CD4-positive, alpha-beta memory T cell (primary cell): Measurements from ENCODE around the gene EML1. TPM values are rescaled to one million over a fixed set of nuclear protein-coding genes. Genes with fewer than 3 reads are reported as not detected.
"Not testable (repeated sequence)": the region's sequence is repeated elsewhere in the genome, so short reads cannot be mapped to it uniquely, and the experiment has no call there.

Experiments
- CTCF ChIA-PET: fragments of 350-600 bp; sonication (Branson Sonifier 250); formaldehyde crosslinking; loops from one replicate; lab custom pipeline; 2021; ENCODE audit warnings: inconsistent platforms; ENCODE audit not compliant: partially characterized antibody; lab: Charles Lee
- POLR2A ChIA-PET: fragments of 350-600 bp; sonication (Branson Sonifier 250); formaldehyde crosslinking; loops from one replicate; lab custom pipeline; 2021; ENCODE audit not compliant: partially characterized antibody; lab: Charles Lee
- DNase-seq, 5 donors: peaks; one replicate each; pipeline versions ENCODE4 v3.0.0 to v3.0.0-alpha.2; 2020 to 2022; ENCODE audit warnings: mixed read lengths in 1 of 5
- H3K27ac ChIP-seq: one replicate; pipeline ENCODE4 v1.7.0; 2013; ENCODE audit warnings: low read depth, low read length
- H3K27me3 ChIP-seq: 2 replicates; pipeline ENCODE4 v1.7.0; 2013; ENCODE audit warnings: mild to moderate bottlenecking, low read length, moderate library complexity; ENCODE audit not compliant: insufficient read depth
- H3K36me3 ChIP-seq: 2 replicates; pipeline ENCODE4 v1.7.0; 2013; ENCODE audit warnings: mild to moderate bottlenecking, low read length, moderate library complexity; ENCODE audit not compliant: insufficient read depth
- H3K4me1 ChIP-seq: 2 replicates; pipeline ENCODE4 v1.7.0; 2013; ENCODE audit warnings: mild to moderate bottlenecking, low read length, moderate library complexity; ENCODE audit not compliant: insufficient read depth
- H3K4me3 ChIP-seq, 2 donors: one replicate each; pipeline ENCODE4 v1.7.0; 2013; ENCODE audit warnings: low read length in 2 of 2, mild to moderate bottlenecking in 1 of 2
- H3K9me3 ChIP-seq, 2 donors: one replicate each; pipeline ENCODE4 v1.7.0; 2013; ENCODE audit warnings: low read length in 2 of 2, control low read depth in 1 of 2; ENCODE audit not compliant: control insufficient read depth in 1 of 2
- H3K27ac Mint-ChIP-seq, 7 donors: one replicate each; pipeline ENCODE4 v1.8.0; 2020 to 2021; ENCODE audit warnings: mixed read lengths in 7 of 7, mild to moderate bottlenecking in 6 of 7, inconsistent platforms in 3 of 7, moderate library complexity in 3 of 7
- H3K27me3 Mint-ChIP-seq, 2 donors: one replicate each; pipeline ENCODE4 v1.8.0; 2020 to 2021; ENCODE audit warnings: mixed read lengths in 2 of 2
- H3K36me3 Mint-ChIP-seq, 2 donors: one replicate each; pipeline ENCODE4 v1.8.0; 2020 to 2021; ENCODE audit warnings: mixed read lengths in 2 of 2, inconsistent platforms in 1 of 2, mild to moderate bottlenecking in 1 of 2
- H3K4me1 Mint-ChIP-seq, 4 donors: one replicate each; pipeline ENCODE4 v1.8.0; 2020 to 2021; ENCODE audit warnings: mixed read lengths in 4 of 4, mild to moderate bottlenecking in 1 of 4
- H3K4me3 Mint-ChIP-seq, 8 donors: one replicate each; pipeline ENCODE4 v1.8.0; 2020 to 2021; ENCODE audit warnings: mixed read lengths in 8 of 8, mild to moderate bottlenecking in 7 of 8, moderate library complexity in 6 of 8, inconsistent platforms in 3 of 8
- H3K9me3 Mint-ChIP-seq, 8 donors: one replicate each; pipeline ENCODE4 v1.8.0; 2020 to 2021; ENCODE audit warnings: mixed read lengths in 8 of 8, mild to moderate bottlenecking in 5 of 8, inconsistent platforms in 3 of 8, moderate library complexity in 1 of 8
- intact Hi-C: fragments of 100-400 bp; cut with micrococcal nuclease; formaldehyde crosslinking; loops from one replicate; pipeline ENCODE4 v1.15.1; 2023
- polyA plus RNA-seq, 2 donors: library from polyadenylated mRNA; unstranded; fragments of 300-500 nt; fragmentation: Illumina TruSeq; gene quantifications; one replicate each; pipeline ENCODE4 v1.2.3, GENCODE V29; 2021
- total RNA-seq, 2 experiments: library from RNA; stranded (reverse); gene quantifications; one replicate each; pipeline ENCODE4 v1.2.3, GENCODE V29; 2021

The EML1 gene
- total and polyA plus RNA-seq, 4 experiments from 2014 or later: 0.22 to 0.23 TPM; not detected in 2

- H3K4me3 Mint-ChIP-seq: no peak overlapping the region
- no peaks in the 10 kb centered on the region for H3K9me3 ChIP-seq
- no peak for DNase-seq
- H3K4me1 Mint-ChIP-seq: peaks cover 4 to 6% (median 4%) of the 10 kb centered on the region in 4 donors
- H3K27me3 ChIP-seq: peaks cover 16% of the 10 kb centered on the region
- intact Hi-C loops: no loop called here
- H3K36me3 ChIP-seq: no peaks in the 10 kb centered on the region
- no peak overlapping the region for H3K27ac ChIP-seq
- ChIA-PET CTCF (no interaction called here), POLR2A (no interaction called here)
- H3K4me1 ChIP-seq: no peaks in the 10 kb centered on the region
- H3K9me3 Mint-ChIP-seq: no peaks in the 10 kb centered on the region
- H3K4me3 ChIP-seq: no peak overlapping the region
- H3K27ac Mint-ChIP-seq: no peak overlapping the region
- H3K36me3 Mint-ChIP-seq: no peaks in the 10 kb centered on the region
- peaks cover 16 to 26% of the 10 kb centered on the region in 2 donors for H3K27me3 Mint-ChIP-seq
These were observed 34.9 kb upstream of the EML1 start for GRCh38 chr14:99758121-99758821.

GRCh38 chr14:99758872-99759545, 34.2 kb upstream of the EML1 start:
- CTCF ChIA-PET: no interaction called here

GRCh38 chr14:99759546-99759925, 33.7 kb upstream of the EML1 start:
- Histone ChIP-seq H3K4me1 (no peaks in the 10 kb centered on the region), H3K4me3 (no peak overlapping the region), H3K36me3 (no peaks in the 10 kb centered on the region), H3K27ac (no peak overlapping the region), H3K9me3 (no peaks in the 10 kb centered on the region), H3K27me3 (peaks cover 5% of the 10 kb centered on the region)
- Mint-ChIP-seq H3K27me3 (peaks cover 6 to 18% of the 10 kb centered on the region in 2 donors), H3K27ac (no peak overlapping the region), H3K9me3 (no peaks in the 10 kb centered on the region), H3K4me1 (no peaks in the 10 kb centered on the region), H3K36me3 (no peaks in the 10 kb centered on the region), H3K4me3 (no peak overlapping the region)
- ChIA-PET CTCF (no interaction called here), POLR2A (no interaction called here)
- intact Hi-C loops: no loop called here
- DNase-seq: no peak

More at GRCh38 chr14:99758872-99759545, 34.2 kb upstream of the EML1 start:
- no peaks in the 10 kb centered on the region for H3K36me3 Mint-ChIP-seq
- POLR2A ChIA-PET: no interaction called here
- Histone ChIP-seq H3K9me3 (no peaks in the 10 kb centered on the region), H3K27ac (no peak overlapping the region), H3K27me3 (peaks cover 9% of the 10 kb centered on the region), H3K4me3 (no peak overlapping the region), H3K36me3 (no peaks in the 10 kb centered on the region), H3K4me1 (no peaks in the 10 kb centered on the region)
- no peak overlapping the region for H3K27ac Mint-ChIP-seq
- no peaks in the 10 kb centered on the region for H3K9me3 Mint-ChIP-seq
- no peak for DNase-seq
- H3K4me1 Mint-ChIP-seq: no peaks in the 10 kb centered on the region
- intact Hi-C loops: no loop called here
- H3K27me3 Mint-ChIP-seq: peaks cover 11 to 18% of the 10 kb centered on the region in 2 donors
- H3K4me3 Mint-ChIP-seq: no peak overlapping the region

GRCh38 chr14:99760817-99761216, 32.4 kb upstream of the EML1 start:
- CTCF ChIA-PET: no interaction called here
- intact Hi-C loops: no loop called here
- Histone ChIP-seq H3K4me1 (no peaks in the 10 kb centered on the region), H3K27ac (no peak overlapping the region), H3K4me3 (no peak overlapping the region), H3K27me3 (no peaks in the 10 kb centered on the region), H3K36me3 (no peaks in the 10 kb centered on the region), H3K9me3 (no peaks in the 10 kb centered on the region)
- Mint-ChIP-seq H3K4me3 (no peak overlapping the region), H3K27me3 (peaks cover 4 to 16% of the 10 kb centered on the region in 2 donors), H3K9me3 (no peaks in the 10 kb centered on the region), H3K4me1 (no peaks in the 10 kb centered on the region), H3K36me3 (no peaks in the 10 kb centered on the region), H3K27ac (no peak overlapping the region)
- POLR2A ChIA-PET: no interaction called here
- DNase-seq: no peak

- DNase-seq, H3K4me3 Mint-ChIP-seq, intact Hi-C loops, H3K9me3 ChIP-seq, H3K36me3 Mint-ChIP-seq, POLR2A ChIA-PET, H3K9me3 Mint-ChIP-seq, H3K27ac ChIP-seq, H3K4me1 ChIP-seq, H3K36me3 ChIP-seq, H3K4me1 Mint-ChIP-seq, H3K27ac Mint-ChIP-seq, H3K27me3 ChIP-seq, H3K4me3 ChIP-seq, CTCF ChIA-PET: not testable (repeated sequence)
- peaks cover 1 to 11% of the 10 kb centered on the region in 2 donors for H3K27me3 Mint-ChIP-seq
These were observed 30.3 kb upstream of the EML1 start for GRCh38 chr14:99762911-99763310.

- H3K27ac Mint-ChIP-seq: no peak overlapping the region
- Histone ChIP-seq H3K36me3 (no peaks in the 10 kb centered on the region), H3K27ac (no peak overlapping the region), H3K4me1 (no peaks in the 10 kb centered on the region), H3K9me3 (no peaks in the 10 kb centered on the region), H3K27me3 (no peaks in the 10 kb centered on the region), H3K4me3 (no peak overlapping the region)
- no peaks in the 10 kb centered on the region for H3K36me3 Mint-ChIP-seq
- CTCF ChIA-PET: no interaction called here
- H3K4me3 Mint-ChIP-seq: no peak overlapping the region
- no peak for DNase-seq
- POLR2A ChIA-PET: no interaction called here
- H3K27me3 Mint-ChIP-seq: peaks cover 1 to 11% of the 10 kb centered on the region in 2 donors
- H3K4me1 Mint-ChIP-seq: no peaks in the 10 kb centered on the region
- no peaks in the 10 kb centered on the region for H3K9me3 Mint-ChIP-seq
- intact Hi-C loops: no loop called here
These were observed 29.5 kb upstream of the EML1 start for GRCh38 chr14:99763527-99764221.

- no peak overlapping the region for H3K27ac Mint-ChIP-seq
- H3K9me3 Mint-ChIP-seq: no peaks in the 10 kb centered on the region
- peaks cover 0 to 11% of the 10 kb centered on the region in 2 donors for H3K27me3 Mint-ChIP-seq
- H3K4me1 Mint-ChIP-seq: no peaks in the 10 kb centered on the region
- H3K4me3 Mint-ChIP-seq: no peak overlapping the region
- Histone ChIP-seq H3K9me3 (no peaks in the 10 kb centered on the region), H3K36me3 (no peaks in the 10 kb centered on the region), H3K4me1 (no peaks in the 10 kb centered on the region), H3K27me3 (no peaks in the 10 kb centered on the region), H3K27ac (no peak overlapping the region), H3K4me3 (no peak overlapping the region)
- no peaks in the 10 kb centered on the region for H3K36me3 Mint-ChIP-seq
- CTCF ChIA-PET: no interaction called here
- POLR2A ChIA-PET: no interaction called here
- no peak for DNase-seq
- intact Hi-C loops: no loop called here
These were observed 28.9 kb upstream of the EML1 start for GRCh38 chr14:99764222-99764706.
